ENCODE data around the gene GYS2.
A peak's percentile ranks its signal among the peaks of the same experiment; 100 is the strongest.

GYS2 gene

DNA sequence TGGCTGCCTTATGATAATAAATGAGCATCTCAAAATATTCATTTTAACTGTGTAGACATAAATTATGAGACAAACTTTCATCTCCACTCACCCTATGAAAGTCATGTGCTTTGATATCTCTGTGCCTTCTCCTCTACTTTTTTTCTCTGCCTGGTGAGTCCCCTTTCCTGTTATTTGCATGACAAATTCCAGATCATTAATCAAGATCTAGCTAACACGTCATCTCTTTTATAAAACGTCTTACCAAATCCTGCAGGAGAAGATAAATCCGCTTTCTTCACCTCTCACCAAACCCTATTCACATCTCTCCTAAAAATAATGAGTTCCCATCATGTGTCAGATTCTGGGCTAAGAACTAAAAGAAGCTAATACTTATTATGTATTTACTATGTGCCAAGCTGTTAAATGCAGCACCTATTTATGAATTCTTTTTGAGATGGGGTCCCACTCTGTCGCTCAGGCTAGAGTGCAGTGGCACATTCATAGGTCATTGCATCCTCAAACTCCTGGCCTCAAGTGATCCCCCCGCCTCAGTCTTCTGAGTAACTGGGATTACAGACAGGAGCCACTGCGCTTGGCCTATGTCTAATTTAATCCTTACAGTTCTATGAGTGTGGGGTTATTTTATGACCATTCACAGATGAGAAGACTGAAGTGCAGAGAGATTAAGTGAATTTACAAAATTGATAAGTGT is 51.9 kb downstream of the GYS2 start:
- no peak for DNase-seq

DNA sequence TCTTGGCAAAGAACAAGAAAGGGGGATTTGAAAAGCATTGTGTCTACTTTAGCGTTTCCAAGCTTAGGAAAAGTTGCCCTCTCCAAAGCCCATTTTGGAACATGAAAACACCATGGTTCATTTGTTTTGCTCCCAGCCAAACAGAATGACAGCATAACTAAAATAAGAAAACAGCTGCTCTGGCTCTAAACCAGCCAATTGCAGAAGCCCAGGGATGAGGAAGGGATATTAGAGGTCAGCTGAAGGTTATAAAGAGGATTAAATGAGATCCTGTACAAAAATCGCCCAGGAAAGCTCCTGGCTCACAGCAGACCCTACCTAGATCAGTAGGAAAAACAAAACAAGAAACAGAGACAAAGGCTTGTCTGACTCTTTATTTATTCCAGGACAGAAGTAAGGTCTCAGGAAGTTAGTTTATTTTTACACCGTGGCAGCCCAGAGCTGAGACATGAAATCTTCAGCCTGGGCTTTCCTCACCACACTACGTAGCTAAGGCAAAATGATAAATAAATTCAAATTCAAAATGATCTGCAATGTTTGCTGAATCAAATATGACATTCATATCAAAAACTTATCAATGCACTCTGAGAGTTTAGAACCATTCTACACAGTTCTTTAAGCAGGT is 52.7 kb downstream of the GYS2 start:
- DNase-seq = no peak

DNA sequence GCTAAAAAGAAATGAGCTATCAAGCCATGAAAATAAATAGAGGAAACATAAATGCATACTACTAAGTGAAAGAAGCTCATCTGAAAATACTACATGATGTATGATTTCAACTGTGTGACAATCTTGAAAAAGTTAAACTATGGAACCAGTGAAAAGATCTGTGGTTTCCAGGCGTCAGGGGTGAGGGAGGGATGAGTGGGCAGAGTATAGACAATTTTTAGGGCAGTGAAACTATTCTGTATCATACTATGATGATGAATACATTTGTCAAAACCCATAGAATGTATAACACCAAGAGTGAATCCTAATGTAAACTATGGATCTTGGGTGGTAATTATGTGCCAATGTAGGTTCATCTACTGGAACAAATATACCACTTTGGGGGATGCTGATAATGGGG is 57.2 kb downstream of the GYS2 start:
- DNase-seq = no peak

DNA sequence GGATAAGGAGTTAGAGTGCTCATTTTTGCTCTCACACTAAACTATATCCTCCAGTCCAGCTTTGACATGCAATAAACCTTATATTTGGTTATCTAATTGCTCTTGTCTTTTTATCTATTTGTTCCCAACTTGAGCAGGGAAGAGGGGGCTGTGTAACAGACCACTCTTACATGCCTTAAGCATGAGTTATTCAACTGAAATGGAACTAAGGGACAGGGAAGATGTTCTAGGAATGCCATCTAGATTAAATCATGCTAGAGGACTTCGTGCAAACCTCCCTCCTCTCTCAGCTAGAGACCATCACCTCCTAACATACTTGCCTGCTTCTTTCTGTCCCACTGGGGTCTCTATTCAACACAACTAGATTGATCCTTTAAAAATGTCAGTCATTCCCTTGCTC is 57.9 kb downstream of the GYS2 start:
- no peak for DNase-seq

DNA sequence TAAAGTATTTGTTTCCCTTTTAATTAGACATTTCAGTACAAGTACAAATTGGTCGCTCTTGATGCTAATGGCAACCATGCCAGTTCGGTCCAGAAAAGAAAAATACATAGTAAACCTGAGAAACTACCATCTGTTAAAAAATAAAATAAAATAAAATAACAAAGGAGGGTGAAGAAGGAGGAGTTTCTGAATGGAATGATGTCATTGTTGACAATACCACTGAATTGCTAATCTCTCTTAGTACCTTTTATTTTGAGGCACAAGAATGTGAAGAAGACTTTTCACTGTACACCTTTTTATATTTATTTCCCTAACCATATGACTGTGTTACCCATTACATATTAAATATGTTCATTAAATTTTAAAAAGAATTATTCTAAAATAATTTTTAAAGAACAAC is 59.1 kb downstream of the GYS2 start:
- DNase-seq = no peak

DNA sequence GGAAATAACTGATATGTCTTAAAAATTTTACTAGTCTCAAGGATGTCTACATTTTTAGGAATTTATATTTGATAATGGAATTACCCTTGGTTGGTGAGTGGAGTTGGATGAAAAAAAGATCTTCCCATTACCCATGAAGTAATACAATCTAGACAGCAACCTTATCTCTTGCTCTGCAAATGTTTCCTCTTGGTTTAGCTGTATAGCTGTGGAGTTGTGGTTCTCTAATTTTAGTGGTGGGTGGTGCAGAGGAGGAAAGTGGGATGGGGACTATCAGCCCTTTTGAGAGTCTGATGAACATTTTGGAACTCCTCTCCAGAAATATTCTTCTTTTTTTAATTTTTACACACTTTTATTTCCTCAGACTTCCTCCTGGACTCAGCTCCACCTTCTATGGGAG is 61.5 kb downstream of the GYS2 start:
- DNase-seq = no peak

DNA sequence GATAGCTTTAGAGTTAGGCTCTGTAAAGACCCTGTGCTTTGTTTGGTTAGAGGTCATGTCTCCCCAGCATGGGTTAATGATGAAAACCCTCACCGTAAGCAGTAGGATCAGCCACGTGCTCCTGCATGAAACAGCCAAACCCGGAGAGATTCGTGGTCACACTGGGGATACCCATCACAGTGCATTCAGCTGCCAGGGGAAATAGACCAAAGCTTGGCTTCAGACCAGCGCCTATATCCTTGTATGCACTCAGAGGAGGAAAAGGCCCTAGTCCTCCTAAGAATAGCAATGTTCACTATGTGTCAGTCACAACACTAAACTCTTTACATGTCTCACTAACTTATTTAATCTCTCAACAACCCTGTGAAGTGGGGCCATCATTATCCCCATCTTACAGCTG is 62.2 kb downstream of the GYS2 start:
- DNase-seq = no peak

DNA sequence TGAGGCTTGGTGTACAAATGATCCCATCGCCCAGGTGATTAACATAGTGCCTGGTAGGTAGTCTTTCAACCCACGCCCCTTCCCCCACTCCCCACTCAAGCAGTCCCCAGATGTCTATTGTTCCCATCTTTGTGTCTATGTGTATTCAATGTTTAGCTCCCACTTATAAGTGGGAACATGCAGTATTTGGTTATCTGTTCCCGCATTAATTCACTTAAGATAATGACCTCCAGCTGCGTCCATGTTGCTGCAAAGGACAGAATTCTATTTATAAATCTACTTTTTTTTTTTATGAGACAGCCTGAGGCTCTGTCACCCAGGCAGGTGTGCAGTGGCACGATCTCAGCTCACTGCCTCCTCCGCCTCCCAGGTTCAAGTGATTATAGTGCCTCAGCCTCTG is 62.9 kb downstream of the GYS2 start:
- no peak for DNase-seq

DNA sequence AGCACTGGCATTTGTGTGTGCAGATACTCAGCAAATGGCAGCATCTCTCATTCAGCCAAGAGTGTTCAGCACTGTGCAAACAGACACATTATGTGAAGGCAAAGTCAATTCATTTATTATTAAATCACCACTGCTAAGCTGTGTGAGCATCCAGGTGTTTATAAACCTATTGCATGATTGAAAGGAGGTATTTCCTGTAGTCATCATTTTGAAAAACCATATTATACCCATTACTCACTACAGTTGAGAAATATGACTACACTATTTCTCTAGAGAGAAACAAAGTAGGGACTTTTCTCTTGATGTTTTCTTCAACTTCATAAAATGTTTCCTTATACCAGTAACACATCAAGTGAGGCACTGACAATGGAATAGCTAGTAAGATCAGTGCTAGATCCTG is 64.8 kb downstream of the GYS2 start:
- no peak for DNase-seq

DNA sequence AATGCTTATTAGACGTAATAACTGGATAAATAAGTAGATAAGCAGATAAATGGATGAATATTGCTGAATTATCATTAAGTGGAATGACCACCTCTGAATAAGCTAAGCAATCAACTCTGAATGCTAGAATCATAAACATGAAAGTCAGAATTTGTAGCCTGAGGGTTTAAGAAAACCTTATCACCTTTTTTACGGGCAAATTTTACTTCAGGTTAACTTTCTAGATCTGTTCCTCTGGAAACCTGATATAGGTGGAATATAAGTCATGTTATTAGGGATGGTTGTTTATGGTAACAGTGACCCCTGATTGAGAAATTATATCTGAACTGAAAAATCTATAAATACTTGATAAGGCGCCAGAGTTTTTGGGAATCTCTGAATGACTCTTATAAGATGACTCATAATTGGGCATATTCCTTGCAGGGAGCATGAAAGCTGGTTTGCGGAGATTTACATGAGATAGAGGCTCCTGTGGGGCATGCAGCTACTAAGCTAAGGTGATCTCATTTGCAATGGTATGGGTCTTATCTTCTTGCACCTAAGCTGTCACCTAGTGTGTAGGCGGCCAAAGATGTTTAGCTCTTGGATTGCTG is 66.5 kb downstream of the GYS2 start:
- DNase-seq = no peak

DNA sequence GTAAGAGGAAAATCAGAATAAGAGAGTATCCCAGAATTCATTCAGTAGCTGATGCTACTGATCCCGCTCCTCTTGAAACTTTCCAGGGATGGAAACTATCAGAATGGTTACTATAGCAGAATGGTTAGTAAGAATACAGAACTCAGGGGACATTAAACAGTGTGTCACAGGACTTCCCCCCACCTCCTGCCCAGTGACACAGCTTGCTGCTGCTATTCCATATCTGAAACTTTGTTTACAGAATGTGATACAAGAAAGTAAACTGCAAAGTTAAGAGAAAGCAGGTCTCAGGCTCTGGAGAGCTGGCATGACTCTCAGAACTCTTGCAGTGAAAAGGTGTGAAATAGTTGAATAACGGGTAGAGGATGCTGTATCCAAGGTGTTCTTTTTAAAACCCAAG is 75.2 kb downstream of the GYS2 start:
- DNase-seq = no peak

DNA sequence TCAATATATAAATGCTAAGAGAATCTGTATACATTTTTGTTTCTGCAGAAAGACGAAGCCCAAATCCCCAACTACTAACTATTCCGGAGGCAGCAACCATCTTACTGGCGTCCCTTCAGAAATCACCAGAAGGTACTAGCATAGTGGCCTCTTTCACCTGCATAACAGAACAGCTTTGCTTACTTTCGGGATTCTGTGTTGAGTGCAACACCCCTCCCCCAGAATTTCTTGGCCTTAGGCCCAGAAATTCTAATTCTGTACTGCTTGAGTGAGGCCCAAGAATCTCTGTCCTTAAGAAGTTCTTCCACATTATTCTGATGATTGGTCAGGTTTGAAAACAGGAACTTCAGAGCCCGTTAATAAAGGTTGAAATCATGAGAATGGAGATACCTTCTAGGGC is 75.7 kb downstream of the GYS2 start:
- no peak for DNase-seq

DNA sequence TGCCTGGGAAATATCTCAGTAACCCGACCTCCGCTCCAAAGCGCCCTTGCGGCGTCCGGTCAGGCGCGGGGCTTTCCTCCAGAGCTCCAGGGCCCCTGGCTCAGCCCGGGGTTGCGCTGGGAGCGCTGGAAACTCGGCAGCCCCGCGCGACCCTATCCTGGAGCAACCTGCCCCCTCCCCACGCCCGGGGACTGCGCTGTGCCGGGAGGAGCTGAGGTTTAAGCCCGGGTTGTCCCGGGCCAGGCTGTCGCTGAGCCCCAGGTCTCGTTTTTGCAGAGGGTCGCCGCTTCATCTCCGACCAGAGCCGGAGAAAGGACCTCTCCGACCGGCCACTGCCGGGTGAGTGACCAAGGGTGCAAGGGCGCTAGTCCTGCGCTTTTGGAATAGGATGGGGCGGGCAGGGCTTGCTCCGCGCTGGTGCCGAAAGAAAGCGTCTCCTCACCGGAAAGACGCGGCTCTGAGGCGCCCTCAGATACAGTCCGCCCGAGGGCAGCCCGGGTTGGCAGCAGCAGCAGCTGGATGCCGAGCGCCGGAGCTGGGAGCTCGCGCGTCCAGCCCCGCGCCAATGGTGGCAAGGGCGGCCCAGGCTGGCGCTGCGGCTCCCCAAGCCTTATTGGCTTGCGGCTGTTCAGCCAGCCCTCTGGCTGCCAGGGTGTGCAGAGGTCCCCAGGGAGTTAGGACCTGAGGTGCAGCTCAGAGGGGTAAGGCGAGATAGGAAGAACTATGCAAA is 77.0 kb downstream of the GYS2 start:
- peak; percentile 26 for DNase-seq

DNA sequence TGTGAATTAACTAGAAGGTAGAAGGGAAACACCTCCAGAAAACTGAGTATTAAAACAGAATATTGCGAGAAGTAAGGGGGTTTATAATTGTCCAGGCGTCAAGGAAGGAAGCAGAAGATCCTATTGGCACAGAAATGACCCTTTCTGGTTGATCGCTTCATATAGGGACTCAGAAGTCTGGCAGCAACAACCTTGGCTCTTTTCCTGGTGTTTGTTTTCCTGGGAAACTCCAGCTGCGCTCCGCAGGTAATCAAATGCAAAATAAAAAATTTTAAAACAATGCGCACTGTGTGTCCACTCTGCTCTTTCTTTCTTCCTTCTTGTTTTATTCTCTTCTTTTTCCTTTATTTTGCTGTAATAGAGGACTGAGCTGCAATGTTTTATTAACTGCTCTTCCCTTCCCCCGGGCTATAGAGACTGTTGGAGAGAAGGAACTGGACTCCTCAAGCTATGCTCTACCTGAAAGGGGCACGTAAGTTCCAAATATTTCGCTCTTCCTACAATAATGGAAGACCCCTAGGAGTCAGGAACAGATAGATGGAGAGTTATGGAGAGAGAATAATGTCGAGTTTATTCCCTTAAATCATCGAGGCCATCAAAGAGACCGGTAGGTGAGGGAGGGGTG is 77.8 kb downstream of the GYS2 start:
- DNase-seq = no peak

DNA sequence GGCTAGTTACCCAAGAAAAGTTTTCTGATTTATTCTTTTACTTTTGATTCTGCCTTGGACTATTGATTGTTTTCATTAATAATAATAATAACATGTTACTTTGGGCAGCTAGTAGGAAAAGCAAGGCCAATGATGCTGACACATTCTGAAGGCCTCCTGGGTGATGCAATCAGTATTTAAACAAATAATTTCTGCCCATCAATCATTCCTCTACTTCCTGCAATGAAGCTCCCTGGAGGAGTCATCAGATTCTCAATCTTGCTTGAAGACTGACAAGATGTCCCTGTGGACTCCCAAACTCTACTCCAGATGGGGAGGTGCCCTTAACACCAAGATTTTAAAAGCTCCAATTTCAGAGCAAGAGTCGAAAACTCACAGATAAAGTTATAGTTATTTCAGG is 78.6 kb downstream of the GYS2 start, which contains the start of gene SPX:
Gene SPX, plus strand, starts transcription at position 244 of the 400 bp plus-strand sequence. CDS start 177 bp downstream, outside the sequence.
- no peak for DNase-seq

DNA sequence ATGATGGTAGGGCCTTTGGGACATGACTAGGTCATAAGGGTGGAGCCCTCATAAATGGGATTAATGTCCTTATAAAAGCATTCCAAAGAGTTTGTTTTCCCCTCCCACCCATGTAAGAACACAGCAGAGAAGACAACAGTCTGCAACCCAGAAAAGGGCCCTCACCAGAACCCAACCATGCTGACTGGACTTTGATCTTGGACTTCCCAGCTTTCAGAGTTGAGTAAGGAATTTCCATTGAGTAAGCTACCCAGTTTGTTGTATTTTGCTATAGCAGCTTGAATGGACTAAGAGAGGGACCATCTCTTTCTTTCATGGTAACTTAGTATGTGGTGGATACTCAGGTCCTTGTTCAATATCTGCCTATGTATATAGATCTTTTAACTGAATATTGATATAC is 81.5 kb downstream of the GYS2 start:
- no peak for DNase-seq

DNA sequence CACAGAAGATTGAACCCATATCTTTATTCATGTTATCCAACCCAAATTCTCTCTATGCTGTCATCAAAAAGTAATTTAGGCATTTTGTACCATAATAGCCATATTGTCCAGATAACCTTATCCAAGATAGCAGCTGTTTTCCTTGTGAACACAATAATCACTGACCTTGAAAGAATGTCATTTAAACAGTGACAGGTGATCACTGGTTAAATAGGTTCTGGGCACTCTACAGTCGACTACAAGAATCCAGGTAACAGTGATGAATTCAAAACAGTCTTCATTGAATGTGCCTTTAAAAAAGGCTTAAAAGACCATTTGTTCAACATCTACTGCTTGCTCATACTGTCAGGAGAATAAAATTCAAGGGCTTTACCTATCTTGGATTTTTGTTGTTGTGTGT is 83.1 kb downstream of the GYS2 start:
- no peak for DNase-seq

DNA sequence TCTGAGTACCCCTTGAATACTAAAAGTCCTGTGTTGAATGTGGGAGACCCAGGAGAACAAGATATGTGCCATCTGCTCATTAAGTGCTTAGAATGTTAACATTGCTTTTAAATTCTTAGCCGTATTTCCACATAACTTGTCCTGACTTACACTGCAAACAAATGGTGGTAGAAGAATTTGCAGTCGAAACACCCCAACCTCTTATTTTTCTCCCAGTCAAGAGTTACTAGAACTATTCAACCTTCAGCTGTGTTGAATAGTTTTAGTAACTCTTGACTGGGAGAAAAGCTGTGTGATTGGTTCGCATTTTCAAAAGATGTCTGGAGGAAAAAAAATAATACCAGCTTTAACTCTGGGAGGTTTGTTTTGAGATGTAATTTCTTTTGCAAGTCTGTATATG is 86.2 kb downstream of the GYS2 start:
- DNase-seq = no peak

DNA sequence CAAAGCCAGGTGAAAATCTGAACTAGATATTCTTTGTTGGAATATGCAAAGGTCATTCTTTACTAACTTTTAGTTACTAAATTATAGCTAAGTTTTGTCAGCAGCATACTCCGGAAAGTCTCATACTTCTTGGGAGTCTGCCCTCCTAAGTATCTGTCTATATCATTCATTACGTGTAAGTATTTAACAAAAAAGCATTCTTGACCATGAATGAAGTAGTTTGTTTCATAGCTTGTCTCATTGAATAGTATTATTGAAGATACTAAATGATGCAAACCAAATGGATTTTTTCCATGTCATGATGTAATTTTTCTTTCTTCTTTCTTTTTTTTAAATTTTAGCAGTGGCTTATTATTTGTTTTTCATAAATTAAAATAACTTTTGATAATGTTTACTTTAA is 88.4 kb downstream of the GYS2 start:
- no peak for DNase-seq

DNA sequence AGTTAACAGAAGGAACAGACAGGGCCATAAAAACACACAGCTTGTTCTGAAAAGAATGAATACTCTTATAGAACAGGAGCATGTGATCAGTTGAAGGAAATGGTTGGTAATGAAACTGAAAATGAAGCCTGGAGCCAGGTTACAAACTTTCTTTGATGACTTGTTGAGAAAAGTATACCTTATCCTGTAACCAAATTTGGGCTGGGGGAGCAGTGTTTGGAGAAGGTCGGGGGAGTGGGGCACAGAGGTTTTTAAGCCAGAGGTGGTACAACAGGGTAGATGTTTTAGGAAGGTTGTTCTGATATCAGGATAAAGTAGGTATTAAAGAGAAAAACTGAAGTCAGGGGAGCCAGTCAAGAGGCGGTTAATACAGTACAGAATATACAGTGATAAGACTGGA is 94.9 kb downstream of the GYS2 start:
- DNase-seq = no peak

DNA sequence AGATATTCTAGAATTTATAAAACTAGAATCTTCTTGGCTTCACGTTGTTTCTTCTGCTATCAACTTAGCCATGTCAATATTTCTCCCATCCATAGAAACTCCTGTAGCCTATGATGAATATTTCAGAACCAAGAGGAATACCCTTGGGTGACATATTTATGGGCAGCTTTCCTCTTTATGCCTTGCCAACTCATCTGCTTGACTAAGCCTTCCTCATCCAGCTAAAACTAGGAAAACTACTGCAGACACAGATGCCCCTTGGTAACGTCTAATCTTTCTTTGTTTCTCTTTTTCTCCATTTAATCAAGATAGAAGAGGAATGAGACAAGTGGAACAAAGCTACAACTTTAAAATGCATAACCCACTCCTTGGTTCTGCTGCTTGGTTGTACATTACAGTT is 96.8 kb downstream of the GYS2 start:
- no peak for DNase-seq

DNA sequence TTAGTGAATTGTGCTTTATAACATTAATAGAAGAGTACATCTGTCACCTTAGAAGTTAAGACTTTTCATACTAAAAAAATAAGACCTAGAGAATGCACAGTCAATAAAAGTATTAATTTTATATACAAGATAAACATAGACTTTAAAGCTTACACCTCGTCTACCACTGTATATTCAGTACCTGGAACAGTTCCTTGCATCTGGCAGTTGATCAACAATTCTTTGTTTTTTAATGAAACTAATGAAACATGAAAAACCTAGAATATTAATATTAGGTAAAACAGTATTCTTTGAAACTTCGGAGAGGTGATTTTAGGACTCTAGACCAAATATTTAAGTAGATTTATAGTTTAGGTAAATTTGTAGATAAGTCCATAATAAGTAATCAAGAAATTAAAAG is 98.8 kb downstream of the GYS2 start:
- DNase-seq = no peak

DNA sequence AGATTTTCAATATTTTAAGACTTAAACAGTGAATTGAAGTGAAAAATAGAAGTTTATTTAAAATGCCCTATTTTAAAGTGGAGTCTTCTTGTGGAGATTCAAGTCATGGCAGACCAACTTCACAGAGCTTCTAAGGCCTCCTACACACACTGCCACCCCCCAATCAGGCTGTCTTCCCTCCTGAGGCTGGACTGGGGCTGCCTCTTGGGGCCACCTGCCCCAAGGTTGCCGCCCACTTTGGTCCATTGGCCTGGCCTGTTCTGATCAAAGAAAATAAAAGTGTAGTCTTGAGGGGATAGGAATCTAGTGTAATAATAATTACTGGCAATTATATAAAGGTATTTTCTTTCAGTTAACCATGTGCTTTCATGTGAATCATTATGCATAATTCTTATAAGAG is 101.8 kb downstream of the GYS2 start:
- no peak for DNase-seq

DNA sequence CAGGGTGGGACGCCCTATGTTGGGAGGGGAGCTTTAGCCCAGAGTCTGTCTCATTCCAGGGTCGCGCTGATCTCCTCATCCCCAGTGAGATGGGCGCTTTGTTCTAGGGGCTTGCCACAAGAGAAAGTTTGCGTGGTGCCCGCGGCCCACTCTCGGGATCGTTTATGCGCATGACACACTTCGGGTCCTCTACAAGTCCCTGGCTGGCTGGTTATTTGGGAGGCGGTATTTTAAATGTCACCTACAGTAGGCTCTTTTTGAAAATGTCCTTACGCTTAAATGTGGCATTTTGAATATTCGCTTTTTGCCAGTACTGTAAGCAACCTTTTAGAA is 102.5 kb downstream of the GYS2 start:
- no peak for DNase-seq

Data from activated gamma-delta T cell (primary cell).